ENCODE data around the gene PFDN6. TPM values are rescaled to one million over a fixed set of nuclear protein-coding genes. Genes with fewer than 3 reads are reported as not detected.
"Not testable (repeated sequence)": the region's sequence is repeated elsewhere in the genome, so short reads cannot be mapped to it uniquely, and the experiment has no call there.

The PFDN6 gene
- polyA plus RNA-seq, 1 donor (not counting 4 experiments of a cell fraction or from before 2014, with no cell fraction given), result 106 TPM

- H3K27ac ChIP-seq (ENCODE audit: control insufficient read depth, insufficient read depth, low read length), result peak overlapping the region; percentile 8
- H3K27me3 ChIP-seq (ENCODE audit: control insufficient read depth, extremely low read depth, insufficient read depth, low read length); H2AFZ ChIP-seq (ENCODE audit: control insufficient read depth, low read length); DNase-seq (ENCODE audit: low read depth, low spot score); FAIRE-seq; H3K9me3 ChIP-seq (ENCODE audit: control insufficient read depth, low read depth, low read length); H3K9me1 ChIP-seq (ENCODE audit: control insufficient read depth, extremely low read depth, insufficient read depth, low read length); dilution Hi-C loops (cut with MboI; ENCODE audit: extremely low pct_ligation_motif_present, low sequenced_read_pairs): not testable (repeated sequence)
- peaks cover 36% of the 10 kb centered on the region for H4K20me1 ChIP-seq (ENCODE audit: control insufficient read depth, extremely low read depth, insufficient read depth, low read length)
- H3K4me2 ChIP-seq (ENCODE audit: control insufficient read depth, extremely low read depth, insufficient read depth, low read depth, low read length), result peak overlapping the region; percentile 93
- H3K36me3 ChIP-seq (ENCODE audit: control insufficient read depth in 2 of 2, extremely low read depth in 1 of 2, insufficient read depth in 2 of 2, low read length in 2 of 2), result peaks cover 30 to 51% of the 10 kb centered on the region in 2 experiments
- H3K4me3 ChIP-seq (ENCODE audit: control insufficient read depth in 2 of 3, extremely low read depth in 1 of 3, insufficient read depth in 2 of 3, low read depth in 1 of 3, low read length in 3 of 3), result peak overlapping the region in 2 of 3 experiments; percentile 25 to 100
- H3K4me1 ChIP-seq (ENCODE audit: control insufficient read depth, extremely low read depth, insufficient read depth, low read length), result peaks cover 31% of the 10 kb centered on the region
- H3K9ac ChIP-seq (ENCODE audit: control insufficient read depth, extremely low read depth, insufficient read depth, low read length), result peak overlapping the region; percentile 57
- H3K79me2 ChIP-seq (ENCODE audit: control insufficient read depth, insufficient read depth, low read length), result peaks cover 46% of the 10 kb centered on the region
Measured at GRCh38 chr6:33275795-33276580, 13.4 kb upstream of the PFDN6 start.

- Histone ChIP-seq H4K20me1 (ENCODE audit: control insufficient read depth, extremely low read depth, insufficient read depth, low read length) (peaks cover 36% of the 10 kb centered on the region), H3K27ac (ENCODE audit: control insufficient read depth, insufficient read depth, low read length) (peak overlapping the region; percentile 8), H3K36me3 (ENCODE audit: control insufficient read depth in 2 of 2, extremely low read depth in 1 of 2, insufficient read depth in 2 of 2, low read length in 2 of 2) (peaks cover 34 to 51% of the 10 kb centered on the region in 2 experiments), H3K4me1 (ENCODE audit: control insufficient read depth, extremely low read depth, insufficient read depth, low read length) (peaks cover 31% of the 10 kb centered on the region), H3K9ac (ENCODE audit: control insufficient read depth, extremely low read depth, insufficient read depth, low read length) (peak overlapping the region; percentile 57), H3K9me1 (ENCODE audit: control insufficient read depth, extremely low read depth, insufficient read depth, low read length) (peaks cover 2% of the 10 kb centered on the region), H3K27me3 (ENCODE audit: control insufficient read depth, extremely low read depth, insufficient read depth, low read length) (no peaks in the 10 kb centered on the region), H3K9me3 (ENCODE audit: control insufficient read depth, low read depth, low read length) (no peaks in the 10 kb centered on the region), H3K79me2 (ENCODE audit: control insufficient read depth, insufficient read depth, low read length) (peaks cover 41% of the 10 kb centered on the region), H3K4me2 (ENCODE audit: control insufficient read depth, extremely low read depth, insufficient read depth, low read depth, low read length) (peak overlapping the region; percentile 78), H3K4me3 (ENCODE audit: control insufficient read depth in 2 of 3, extremely low read depth in 1 of 3, insufficient read depth in 2 of 3, low read depth in 1 of 3, low read length in 3 of 3) (peak overlapping the region in 1 of 3 experiments; percentile 41), H2AFZ (ENCODE audit: control insufficient read depth, low read length) (no peak overlapping the region)
- FAIRE-seq (no peak), DNase-seq (ENCODE audit: low read depth, low spot score) (no peak)
- TF ChIP-seq EZH2 (IDR thresholded peaks at IDR 0.05; ENCODE audit: low read length), result no peak
- TF ChIP-seq CTCF (optimal IDR thresholded peaks at IDR 0.05 in 1 of 3, IDR thresholded peaks at IDR 0.05 in 1 of 3, conservative IDR thresholded peaks at IDR 0.05 in 1 of 3; ENCODE audit: extremely low read depth in 1 of 3, insufficient read depth in 2 of 3, low read length in 3 of 3), result no peak
- dilution Hi-C loops (cut with MboI; ENCODE audit: extremely low pct_ligation_motif_present, low sequenced_read_pairs), result no loop called here
Measured at GRCh38 chr6:33276581-33276863, 12.9 kb upstream of the PFDN6 start.
